Stimulated activated CD8-positive, alpha-beta memory T cell treated with anti-CD3 and anti-CD28 coated beads, Interleukin-7, amount 100 ng/mL, for 24 hours (primary cell): Measurements from ENCODE around the gene ST14.
"Not testable (repeated sequence)": the region's sequence is repeated elsewhere in the genome, so short reads cannot be mapped to it uniquely, and the experiment has no call there.

Source experiments
- DNase-seq: peaks from one replicate; pipeline ENCODE4 v3.0.0-alpha.2; 2020; ENCODE audit warnings: low read depth

ST14 gene

DNA sequence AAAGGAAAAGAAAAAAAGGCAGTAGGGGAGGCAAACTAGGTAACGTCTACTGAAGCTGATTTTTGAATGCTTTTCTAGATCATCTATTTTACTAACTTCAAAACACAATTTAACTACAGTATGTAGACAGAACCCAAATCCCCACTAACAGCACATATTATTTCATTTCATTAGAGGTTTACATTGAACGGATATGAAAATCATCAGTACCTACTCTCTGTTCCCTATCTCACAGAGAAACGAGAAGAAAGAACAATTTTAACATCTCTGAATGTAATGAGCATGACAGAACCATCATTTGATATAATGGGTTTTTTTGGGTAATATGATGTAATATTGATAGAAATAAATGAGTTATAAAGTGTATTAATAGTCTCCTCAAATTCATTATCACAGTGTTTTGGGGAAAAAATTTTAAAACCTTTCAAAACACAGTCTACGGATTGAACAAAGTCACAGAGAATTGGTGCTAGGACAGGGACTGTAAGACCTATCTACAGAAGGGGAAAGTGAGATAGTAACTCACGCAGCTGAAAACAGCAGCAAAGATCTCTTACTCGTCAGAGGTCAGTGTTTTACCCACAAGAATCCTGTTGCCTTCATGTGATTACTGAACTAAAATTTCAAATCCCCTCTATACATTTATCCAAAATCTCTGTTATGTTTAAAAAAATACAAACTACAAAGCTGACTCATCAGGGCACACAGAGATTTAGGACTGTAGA is 77.9 kb downstream of the ST14 start:
- DNase-seq, result no peak

DNA sequence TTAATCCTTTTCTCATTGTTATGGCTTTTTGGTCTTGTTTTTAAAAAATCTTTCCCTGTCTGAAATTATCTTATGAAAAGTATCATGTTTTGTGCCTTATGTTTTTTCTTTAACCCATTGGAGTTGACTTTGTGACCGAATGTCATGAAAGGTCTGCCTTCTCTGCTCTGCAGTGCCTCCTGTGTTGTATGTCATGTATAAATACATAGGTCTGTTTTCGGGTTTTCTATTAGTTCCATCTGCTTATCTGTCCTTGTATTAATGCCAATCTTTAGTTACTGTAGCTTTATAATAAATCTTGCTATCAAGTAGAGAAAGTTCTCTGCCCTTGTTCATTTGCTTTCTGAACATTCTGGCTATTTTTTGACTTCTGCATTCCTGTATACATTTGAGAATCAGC is 82.1 kb downstream of the ST14 start:
- DNase-seq, result no peak

DNA sequence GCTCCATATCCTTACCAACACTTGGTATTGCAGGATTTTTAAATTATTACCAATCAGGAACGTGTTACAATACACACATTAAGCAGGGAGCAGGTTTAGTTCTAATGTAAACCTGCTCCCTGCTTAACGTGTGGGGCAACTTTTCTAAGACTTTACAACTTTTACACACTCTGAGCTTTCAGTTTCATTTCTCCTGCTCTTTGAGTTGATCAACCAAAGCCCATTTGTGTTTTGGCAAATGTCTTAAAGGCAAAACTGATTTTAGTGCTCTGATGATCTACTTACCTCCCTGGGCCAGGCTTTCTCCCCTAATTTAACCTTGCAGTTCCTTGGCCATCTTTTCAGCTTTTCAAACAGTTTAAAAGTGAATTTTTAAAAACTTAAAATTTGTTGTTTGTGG is 84.2 kb downstream of the ST14 start:
- no peak for DNase-seq

DNA sequence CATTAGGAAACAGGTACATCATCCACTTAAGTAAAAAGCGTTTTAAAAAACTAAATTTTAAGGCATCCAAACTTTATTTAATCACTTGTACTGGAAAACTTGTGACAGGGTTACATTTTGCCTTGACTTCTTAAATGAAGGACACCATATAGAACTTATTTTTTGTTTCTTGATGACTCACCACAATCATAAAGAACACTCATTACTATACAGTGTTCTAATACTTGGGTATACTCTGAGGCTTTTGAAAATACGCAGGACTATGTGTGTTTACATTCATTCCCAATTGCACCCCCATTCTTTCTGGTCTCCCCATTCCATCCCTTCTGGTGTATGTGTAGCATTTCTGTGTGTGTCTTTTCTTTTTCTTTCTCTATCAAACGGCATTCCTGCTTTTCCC is 85.3 kb downstream of the ST14 start:
- DNase-seq, result no peak

DNA sequence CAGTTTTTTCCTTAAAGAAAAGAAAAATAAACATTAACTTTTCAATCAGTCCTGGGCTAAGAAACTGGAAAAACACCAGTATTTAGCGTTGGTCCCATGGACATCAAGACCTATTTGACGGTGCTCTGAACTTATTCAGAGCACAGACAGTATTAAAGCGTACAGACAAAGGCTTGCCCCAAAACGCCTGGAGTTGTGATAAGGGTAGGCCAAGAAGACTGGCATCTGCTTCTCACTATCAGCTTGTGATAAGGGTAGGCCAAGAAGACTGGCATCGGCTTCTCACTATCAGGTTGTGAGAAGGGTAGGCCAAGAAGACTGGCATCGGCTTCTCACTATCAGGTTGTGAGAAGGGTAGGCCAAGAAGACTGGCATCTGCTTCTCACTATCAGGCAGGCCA is 85.8 kb downstream of the ST14 start:
- DNase-seq, result not testable (repeated sequence)

DNA sequence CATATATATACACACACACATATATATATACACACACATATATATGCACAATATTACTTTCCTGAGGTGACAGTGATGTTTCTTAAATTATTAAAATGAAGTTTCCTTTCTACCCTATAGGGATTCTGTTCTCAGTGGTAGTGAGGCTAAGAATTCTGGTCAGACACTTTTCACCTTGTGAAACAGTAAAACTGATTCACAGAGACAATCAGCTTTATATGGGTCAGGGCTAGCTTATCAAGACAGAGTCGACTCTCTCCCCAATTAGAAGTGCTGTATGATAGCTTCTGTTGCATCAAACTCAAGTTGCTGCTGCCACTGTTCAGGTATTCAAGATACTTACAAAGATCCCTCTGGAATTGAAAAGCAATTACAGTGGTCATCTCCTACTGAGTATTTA is 86.7 kb downstream of the ST14 start:
- DNase-seq, result no peak

DNA sequence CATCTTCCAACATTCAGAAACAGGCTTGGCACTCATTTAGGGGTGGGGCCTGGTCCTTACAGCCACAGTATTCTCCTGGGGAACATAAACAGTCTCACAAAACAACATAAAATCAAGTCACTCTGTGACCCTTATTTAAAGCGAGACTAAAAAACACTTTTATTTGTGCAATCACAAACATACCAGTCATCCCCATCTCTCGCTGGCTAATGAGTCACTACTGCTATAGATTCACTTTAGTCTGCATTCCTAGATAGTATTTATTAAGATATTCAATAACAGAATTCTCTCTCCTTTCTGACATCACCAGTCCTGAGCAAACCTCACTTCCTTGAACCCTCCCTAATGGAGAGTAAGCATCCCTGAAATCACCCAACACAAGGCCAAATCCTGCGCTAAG is 87.2 kb downstream of the ST14 start:
- no peak for DNase-seq

DNA sequence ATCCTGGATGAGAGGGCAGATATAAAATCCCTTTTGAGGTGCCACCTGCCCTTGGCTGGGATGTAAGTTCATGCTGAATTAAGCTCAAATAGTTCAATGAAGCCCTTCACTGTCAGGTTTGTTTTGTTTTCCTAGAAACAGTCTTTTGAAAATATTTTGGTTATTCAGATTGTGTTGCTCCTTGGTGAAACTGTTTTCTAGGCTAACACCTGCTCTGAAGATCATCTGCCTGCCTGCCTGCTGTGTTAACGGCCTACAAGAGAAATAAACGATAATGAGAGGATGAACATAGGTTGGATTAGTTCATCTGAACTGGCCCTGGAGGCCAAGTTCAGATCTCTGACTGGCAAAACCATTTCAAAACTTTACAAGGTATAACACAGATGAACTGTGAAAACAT is 87.7 kb downstream of the ST14 start:
- DNase-seq, result no peak

DNA sequence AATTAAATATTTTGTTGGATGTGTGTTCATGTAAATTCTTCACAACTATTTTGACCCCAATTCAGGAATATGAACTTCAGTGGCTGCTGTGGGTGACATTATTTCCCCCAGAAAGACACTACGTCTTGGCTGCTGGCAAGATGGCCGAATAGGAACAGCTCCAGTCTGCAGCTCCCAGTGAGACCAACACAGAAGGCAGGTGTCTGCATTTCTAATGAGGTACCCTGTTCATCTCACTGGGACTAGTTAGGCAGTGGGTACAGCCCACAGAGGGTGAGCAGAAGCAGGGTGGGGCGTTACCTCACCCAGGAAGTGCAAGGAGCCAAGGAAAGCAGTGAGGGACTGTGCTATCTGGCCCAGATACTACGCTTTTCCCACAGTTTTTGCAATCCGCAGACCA is 89.8 kb downstream of the ST14 start:
- DNase-seq, result no peak

DNA sequence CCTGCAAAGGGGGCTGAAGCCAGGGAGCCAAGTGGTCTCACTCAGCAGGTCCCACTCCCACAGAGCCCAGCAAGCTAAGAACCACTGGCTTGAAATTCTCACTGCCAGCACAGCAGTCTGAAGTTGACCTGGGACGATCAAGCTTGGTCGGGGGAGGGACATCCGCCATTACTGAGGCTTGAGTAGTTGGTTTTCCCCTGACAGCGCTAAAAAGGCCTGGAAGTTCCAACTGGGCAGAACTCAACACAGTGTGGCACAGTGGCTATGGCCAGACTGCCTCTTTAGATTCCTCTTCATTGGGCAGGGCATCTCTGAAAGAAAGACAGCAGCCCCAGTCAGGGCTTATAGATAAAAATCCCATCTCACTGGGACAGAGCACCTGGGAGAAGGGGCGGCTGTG is 90.3 kb downstream of the ST14 start:
- DNase-seq, result not testable (repeated sequence)

DNA sequence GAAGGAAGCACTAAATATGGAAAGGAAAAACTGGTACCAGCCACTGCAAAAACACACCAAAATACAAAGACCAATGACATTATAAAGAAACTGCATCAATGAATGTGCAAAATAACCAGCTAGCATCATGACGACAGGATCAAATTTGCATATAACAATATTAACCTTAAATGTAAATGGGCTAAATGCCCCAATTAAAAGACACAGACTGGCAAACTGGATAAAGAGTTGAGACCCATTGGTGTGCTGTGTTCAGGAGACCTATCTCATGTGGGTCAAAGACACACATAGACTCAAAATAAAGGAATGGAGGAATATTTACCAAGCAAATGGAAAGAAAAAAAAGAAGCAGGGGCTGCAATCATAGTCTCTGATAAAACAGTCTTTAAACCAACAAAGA is 92.2 kb downstream of the ST14 start:
- DNase-seq, result not testable (repeated sequence)
